ENCODE measurements around the gene PRKAB2.

- no peak for TF ChIP-seq POLR2AphosphoS5 (IDR thresholded peaks at IDR 0.05)
- no peak for TF ChIP-seq POLR2A (IDR thresholded peaks at IDR 0.05)
Observed at GRCh38 chr1:147115496-147115895, 56.8 kb downstream of the PRKAB2 start.
